SHP77 treated with DMSO at 0.1 percent for 48 hours (cell line): ENCODE data around the gene COQ5.
"Not testable (repeated sequence)": the region's sequence is repeated elsewhere in the genome, so short reads cannot be mapped to it uniquely, and the experiment has no call there.

Experiments
- DNase-seq: peaks from one replicate; lab custom pipeline; 2025; lab: John Stamatoyannopoulos, UW

The COQ5 gene

GRCh38 chr12:120529641-120530417 is 871 bp upstream of the COQ5 start:
- peak; percentile 34 for DNase-seq

GRCh38 chr12:120522568-120522967 is 6.4 kb downstream of the COQ5 start:
- DNase-seq, result no peak

GRCh38 chr12:120519324-120519723 is 9.6 kb downstream of the COQ5 start:
- not testable (repeated sequence) for DNase-seq

DNA sequence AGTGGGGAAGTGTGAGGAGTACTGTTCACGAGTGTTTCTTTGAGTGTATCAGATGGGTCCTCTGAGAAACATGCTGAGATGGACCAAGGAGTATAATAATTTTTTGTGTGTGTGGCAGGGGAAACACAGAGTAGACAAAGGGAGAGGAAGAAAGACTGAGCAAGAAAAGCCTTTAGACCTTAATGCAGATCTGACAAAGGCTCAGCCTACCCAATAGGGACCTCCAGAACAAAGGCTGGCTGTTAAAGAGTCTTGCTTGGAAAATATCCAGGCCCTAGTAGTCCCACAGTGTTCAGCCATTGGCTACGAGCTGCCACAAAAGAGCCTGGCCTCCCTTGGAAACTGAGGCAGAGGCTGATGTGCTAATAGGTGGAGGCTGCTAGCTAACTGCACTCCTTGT is 13.5 kb downstream of the COQ5 start:
- no peak for DNase-seq

GRCh38 chr12:120514002-120514401 is 15.0 kb downstream of the COQ5 start:
- DNase-seq, result no peak

DNA sequence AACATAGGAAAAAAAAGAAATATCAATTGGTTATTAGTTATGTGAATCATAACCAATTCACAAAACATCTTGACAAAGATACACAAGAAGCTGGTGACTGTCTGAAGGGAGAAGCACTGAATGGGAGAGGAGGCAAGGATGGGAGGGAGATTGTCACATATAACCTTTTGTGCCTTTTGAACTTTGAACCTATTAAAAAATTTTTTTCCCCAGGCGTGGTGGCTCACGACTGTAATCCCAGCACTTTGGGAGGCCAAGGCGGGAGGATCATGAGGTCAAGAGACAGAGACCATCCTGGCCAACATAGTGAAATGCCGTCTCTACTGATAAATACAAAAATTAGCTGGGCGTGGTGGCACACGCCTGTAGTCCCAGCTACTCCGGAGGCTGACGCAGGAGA is 20.4 kb downstream of the COQ5 start:
- no peak for DNase-seq

DNA sequence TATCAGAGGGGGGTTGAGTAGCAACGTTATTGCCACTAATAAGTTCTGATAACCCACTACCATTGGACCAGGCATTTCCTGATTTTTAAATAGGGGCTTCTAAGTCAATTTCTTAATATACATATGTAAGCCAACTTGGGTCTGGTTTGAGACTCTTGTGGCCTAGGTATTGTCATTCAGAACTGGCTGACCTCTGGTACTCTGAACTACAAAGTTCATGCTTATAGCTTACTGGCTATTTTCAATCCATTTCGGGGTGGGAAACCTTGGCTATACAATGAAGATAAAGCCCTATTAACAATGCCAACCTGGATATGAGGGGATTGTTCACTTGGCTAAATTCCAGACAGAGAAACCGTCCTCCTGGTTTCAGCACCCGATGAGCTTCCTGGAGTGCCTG is 24.4 kb downstream of the COQ5 start:
- DNase-seq, result no peak

DNA sequence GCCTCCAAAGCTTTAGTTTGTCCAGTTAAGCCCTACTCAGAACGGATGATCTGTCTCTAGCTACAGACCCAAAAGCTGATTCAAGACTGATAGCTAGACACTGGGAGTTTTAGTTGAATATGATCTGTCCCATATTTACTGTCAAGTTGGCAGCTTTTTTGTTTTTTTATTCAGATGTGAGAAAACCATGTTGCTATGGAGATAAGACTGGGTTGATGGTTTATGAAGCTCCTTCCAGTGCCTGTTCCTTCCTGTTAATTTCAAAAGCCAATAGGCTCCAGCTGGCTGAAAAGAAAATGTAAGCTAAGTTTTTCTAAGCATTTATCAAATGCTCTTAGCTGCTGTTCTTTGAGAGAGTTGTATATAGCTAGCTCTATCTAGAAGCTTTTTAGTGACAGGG is 28.4 kb downstream of the COQ5 start:
- DNase-seq, result no peak

- DNase-seq, result no peak
These were observed 30.0 kb downstream of the COQ5 start for GRCh38 chr12:120498870-120499515.

GRCh38 chr12:120497524-120498150 is 31.3 kb downstream of the COQ5 start:
- no peak for DNase-seq

- DNase-seq, result no peak
These were observed 32.3 kb downstream of the COQ5 start for GRCh38 chr12:120496413-120497340.

GRCh38 chr12:120495731-120496412 is 33.1 kb downstream of the COQ5 start, which contains the start of gene DYNLL1:
Gene DYNLL1 (plus strand): TSS chr12:120496113. CDS start chr12:120496422, 309 bp downstream.
- DNase-seq, result peak; percentile 97

DNA sequence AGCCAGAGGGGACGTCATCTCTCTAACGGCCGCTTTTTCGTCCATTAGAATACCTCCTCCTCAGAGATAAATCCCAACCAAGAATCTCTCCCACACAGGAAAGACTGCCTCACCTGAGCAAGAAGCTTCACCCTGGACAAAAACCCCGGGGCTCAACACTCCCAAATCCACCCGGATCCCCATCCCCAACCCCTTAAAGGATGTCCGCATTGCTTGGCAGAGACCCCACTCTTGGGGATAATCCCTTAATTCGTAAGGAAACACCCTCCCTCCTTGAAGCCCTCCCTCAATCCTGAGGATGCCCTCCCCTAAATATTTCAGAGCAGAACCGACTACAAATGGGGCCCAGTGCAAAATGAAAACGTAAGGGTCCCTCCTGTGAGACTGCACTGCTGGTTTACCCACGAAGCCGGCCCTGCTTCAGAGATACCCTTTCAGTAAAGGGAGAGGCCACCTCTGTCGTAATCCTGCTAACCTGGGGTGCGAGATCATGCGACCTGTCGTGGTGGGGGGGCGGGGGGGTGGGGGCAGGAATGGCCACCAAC is 33.7 kb downstream of the COQ5 start:
- DNase-seq, result no peak

DNA sequence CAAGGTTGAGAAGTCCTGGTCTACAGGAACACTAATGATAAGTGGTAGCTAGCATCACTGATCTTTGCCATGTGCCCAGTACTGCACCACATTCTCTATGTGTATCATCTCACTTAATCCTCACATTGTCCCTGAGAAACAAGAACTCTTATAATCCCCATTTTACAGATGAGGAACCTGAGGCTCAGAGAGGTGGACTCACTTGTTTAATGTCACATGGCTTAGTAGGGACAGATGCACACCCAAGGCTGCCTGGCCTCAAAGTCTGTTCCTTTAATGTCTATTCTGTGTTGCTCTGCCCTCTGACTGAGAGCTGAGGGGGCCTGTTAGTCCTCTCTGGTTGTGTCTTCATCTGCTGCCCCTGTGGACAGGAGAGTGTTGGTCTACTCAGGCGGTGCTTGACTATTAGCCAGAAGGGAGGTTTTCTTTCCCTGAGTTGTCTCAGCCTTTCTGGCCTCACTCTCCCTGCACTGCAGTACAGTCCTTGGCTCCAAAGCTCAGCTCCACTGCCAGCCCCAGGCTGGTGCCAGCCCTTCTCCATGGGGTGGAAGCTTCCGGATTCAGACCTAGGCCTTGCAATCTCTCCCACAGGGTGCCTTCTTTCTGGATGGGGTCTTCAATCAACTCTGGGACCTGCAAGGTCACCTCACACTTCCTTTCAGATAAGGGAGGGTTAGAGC is 38.0 kb downstream of the COQ5 start:
- no peak for DNase-seq

DNA sequence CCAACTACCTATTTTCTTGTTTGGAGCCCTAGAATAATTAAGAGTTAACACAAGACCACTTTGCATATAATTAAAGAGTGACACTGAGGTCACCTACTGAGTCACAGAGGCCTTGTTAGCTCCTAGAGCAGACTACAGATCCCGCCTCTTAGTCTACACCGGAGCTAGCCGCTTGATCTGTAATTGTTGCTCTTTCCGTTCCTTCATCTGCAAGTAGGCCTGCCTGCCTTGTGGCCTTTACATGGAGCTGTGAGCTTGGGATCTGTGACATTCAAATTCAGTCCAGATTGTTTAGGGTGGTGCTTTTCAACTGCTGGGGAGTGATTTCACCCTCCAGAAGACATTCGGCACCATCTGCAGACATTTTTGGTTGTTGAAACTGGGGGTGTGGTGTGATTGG is 38.6 kb downstream of the COQ5 start:
- DNase-seq, result no peak

- no peak for DNase-seq
These were observed 39.9 kb downstream of the COQ5 start for GRCh38 chr12:120489018-120489417.

DNA sequence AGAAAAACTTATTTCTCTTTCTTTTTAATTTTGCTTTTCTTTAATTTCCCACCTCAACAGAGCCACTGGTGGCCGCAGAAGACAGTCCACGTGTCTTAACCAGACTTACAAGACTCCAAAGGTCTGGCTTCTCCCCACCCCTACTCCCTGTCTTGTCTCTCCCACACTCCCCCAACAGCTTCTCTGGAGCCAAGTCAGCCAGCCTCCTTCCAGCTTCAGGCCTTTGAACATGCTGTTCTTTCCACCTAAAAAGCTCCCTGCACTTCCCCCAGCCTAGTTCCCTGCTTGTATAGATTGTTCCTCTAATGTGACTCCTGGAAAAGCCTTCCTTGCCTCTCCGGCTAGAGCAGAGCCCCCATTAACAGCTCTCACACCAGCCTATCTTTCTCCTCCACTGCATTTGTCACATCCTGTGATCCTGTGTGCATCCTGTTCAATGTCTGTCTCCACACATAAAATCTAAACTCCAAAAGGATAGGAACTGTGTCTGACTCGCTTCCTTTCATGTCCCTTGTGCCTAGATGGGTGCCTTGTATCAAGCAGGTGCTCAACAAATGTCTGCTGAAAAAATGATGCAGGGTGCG is 40.8 kb downstream of the COQ5 start:
- no peak for DNase-seq

DNA sequence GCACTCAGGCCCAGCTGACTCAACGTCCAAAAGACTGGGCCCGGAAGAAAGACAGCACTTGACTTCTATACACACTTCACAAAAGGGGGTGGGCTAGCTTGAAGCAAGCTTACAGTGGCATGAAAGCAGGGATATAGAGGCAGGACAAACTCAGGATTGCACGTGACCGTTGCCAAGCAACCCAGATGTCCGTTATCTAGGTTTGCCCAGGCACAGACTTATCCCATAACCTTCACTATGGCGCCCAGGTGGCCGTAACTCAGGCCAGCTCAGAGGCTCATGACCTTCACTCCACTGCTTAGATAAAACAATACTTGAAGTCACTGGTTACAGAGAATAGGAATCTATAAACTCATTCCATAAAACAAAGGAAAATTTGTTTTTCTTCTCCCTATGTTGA is 41.4 kb downstream of the COQ5 start:
- not testable (repeated sequence) for DNase-seq

- DNase-seq, result no peak
These were observed 42.7 kb downstream of the COQ5 start for GRCh38 chr12:120485961-120486881.
